Activated CD8-positive, alpha-beta memory T cell treated with anti-CD3 and anti-CD28 coated beads, Interleukin-2, amount 50 U/mL, for 1 hour (primary cell): ENCODE results near the gene TMEM161A.
"Not testable (repeated sequence)": the region's sequence is repeated elsewhere in the genome, so short reads cannot be mapped to it uniquely, and the experiment has no call there.

Experiments
- DNase-seq: peaks from one replicate; pipeline ENCODE4 v3.0.0-alpha.2; 2020; ENCODE audit errors: extremely low read depth

Gene TMEM161A

GRCh38 chr19:19155495-19156219 lies 17.4 kb upstream of the TMEM161A start:
- DNase-seq = no peak

- DNase-seq = no peak
Observed at GRCh38 chr19:19154768-19155494, 16.7 kb upstream of the TMEM161A start.

- no peak for DNase-seq
Observed at GRCh38 chr19:19152668-19153384, 14.5 kb upstream of the TMEM161A start.

- DNase-seq = no peak
Observed at GRCh38 chr19:19151418-19151817, 13.1 kb upstream of the TMEM161A start.

DNA sequence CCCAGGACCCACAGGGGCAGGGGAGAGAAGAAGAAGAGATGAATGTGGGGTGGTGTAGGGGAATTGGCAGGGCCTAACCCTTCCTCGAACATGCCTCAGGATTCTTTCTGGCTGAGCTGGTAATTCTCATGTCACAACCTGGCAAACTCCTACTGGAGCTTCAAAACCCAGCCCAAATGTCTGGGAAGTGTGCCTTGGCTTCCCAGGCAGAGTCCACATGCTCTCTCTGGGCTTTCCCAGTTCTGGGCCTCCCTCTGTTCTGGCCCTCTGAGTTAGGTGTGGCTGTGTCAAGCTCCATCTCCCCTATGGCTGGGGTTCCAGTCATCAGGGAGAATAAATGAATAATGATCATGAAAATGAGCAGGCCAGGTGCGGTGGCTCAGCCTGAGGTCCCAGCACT lies 11.2 kb upstream of the TMEM161A start:
- DNase-seq = no peak

GRCh38 chr19:19148504-19148903 lies 10.2 kb upstream of the TMEM161A start:
- not testable (repeated sequence) for DNase-seq

- no peak for DNase-seq
Observed at GRCh38 chr19:19147344-19147743, 9.1 kb upstream of the TMEM161A start.

DNA sequence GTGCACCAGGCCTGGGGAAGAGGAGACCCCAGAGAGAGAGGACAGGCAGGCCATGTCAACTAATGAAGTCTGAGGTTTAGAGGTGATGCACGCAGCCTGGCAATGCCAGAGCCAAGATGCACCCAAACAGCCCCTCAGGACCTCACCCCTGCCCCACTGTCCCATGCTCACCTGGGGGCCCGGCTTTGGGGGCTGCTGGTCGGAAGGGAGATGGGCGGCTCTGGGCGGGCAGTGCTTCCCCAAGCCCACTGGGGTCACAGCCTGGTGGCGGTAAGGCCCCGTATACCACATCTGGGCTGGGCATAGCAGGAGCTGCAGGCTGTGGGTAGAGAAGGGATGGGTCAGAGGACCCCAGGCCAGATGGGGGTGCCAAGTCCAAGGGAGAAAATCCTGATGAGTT lies 8.6 kb upstream of the TMEM161A start:
- DNase-seq = no peak

GRCh38 chr19:19145684-19146608 lies 7.7 kb upstream of the TMEM161A start:
- DNase-seq = peak; percentile 32

- DNase-seq = no peak
Observed at GRCh38 chr19:19145281-19145680, 7.0 kb upstream of the TMEM161A start.

GRCh38 chr19:19142347-19142746 lies 4.1 kb upstream of the TMEM161A start:
- no peak for DNase-seq

DNA sequence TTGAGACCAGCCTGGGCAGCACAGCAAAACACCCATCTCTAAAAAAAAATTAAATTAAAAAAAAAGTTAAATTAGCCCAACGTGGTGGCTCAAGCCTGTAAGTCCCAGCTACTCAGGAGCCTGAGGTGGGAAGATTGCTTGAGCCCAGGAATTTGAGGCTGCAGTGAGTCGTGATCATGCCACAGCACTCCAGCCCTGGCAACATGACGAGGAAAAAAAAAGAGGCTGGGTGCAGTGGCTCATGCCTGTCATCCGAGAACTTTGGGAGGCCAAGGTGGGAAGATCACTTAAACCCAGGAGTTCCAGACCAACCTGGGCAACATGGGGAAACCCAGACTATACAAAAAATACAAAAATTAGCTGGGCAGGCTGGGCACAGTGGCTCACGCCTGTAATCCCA lies 2.2 kb upstream of the TMEM161A start:
- no peak for DNase-seq

- DNase-seq = no peak
Observed at GRCh38 chr19:19139876-19140229, 1.6 kb upstream of the TMEM161A start.

GRCh38 chr19:19137556-19138108 lies 646 bp downstream of the TMEM161A start:
- no peak for DNase-seq

DNA sequence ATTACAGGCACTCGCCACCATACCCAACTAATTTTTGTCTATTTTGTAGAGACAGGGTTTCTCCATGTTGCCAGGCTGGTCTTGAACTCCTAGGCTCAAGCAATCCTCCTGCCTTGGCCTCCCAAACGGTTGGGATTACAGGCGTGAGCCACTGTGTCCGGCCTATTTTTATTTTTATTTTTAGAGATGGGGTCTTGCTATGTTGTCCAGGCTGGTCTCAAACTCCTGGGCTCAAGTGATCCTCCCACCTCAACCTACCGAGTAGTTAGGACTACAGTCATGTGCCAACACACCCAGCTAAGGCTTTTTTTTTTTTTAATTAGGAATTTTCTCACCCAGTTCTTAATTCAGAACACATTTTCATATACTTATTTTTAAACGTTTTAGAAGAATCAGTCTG lies 2.6 kb downstream of the TMEM161A start:
- not testable (repeated sequence) for DNase-seq

GRCh38 chr19:19134687-19135158 lies 3.6 kb downstream of the TMEM161A start:
- no peak for DNase-seq

GRCh38 chr19:19133985-19134384 lies 4.3 kb downstream of the TMEM161A start:
- no peak for DNase-seq

GRCh38 chr19:19132912-19133311 lies 5.4 kb downstream of the TMEM161A start:
- no peak for DNase-seq

GRCh38 chr19:19131989-19132388 lies 6.3 kb downstream of the TMEM161A start:
- no peak for DNase-seq

- DNase-seq = no peak
Observed at GRCh38 chr19:19126102-19126501, 12.2 kb downstream of the TMEM161A start.

- no peak for DNase-seq
Observed at GRCh38 chr19:19123386-19123785, 14.9 kb downstream of the TMEM161A start.
